ENCODE data around the gene ABCC10.

DNA sequence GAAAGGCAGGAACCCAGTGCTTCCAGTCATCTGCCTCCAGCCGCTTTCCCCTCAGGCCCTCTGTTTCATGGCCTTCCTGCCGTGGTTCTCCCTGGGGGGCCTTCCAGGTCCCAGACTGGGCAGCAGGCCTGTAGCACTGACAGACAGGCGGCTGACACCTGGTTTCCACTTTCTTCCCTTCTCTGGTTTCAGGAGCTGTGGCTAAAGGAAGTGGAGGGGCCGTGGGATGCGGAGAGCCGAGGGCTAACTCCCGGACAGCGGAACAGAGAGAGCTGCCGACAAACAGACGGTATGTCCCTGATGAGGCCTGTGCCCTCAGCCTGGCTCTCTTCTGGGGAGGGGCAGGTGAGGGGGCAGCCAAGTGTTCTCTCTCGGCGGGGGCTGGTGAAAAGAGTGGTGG is 70.3 kb downstream of the ABCC10 start:
- TF ChIP-seq CTCF (IDR thresholded peaks at IDR 0.05) (no peak), POLR2A (IDR thresholded peaks at IDR 0.05) (no peak), POLR2AphosphoS5 (IDR thresholded peaks at IDR 0.05) (no peak), EP300 (IDR thresholded peaks at IDR 0.05) (no peak)
